Lower leg skin (tissue), 4 donors: ENCODE data around the gene ABTB2. TPM values are rescaled to one million over a fixed set of nuclear protein-coding genes. Genes with fewer than 3 reads are reported as not detected.

Experiments used
- DNase-seq, 2 donors: peaks; one replicate each; pipeline ENCODE4 v3.0.0-alpha.2; 2019; ENCODE audit warnings: low spot score in 2 of 2
- H3K4me3 ChIP-seq: fragments of 200-600 bp; sonication (generic); 2 replicates; pipeline ENCODE4 v1.5.1; 2017; ENCODE audit warnings: mild to moderate bottlenecking, low read depth; ENCODE audit not compliant: poor library complexity, severe bottlenecking
- POLR2A ChIP-seq, 2 donors: fragments of 450-650 bp; IDR thresholded peaks; one replicate each; pipeline ENCODE4 v1.6.1; 2016 to 2017; ENCODE audit warnings: antibody characterized with exemption in 2 of 2, mild to moderate bottlenecking in 1 of 2, moderate library complexity in 1 of 2
- WGBS, 2 donors: methylation state at CpG; one replicate each; pipeline ENCODE4 v1.1.5; 2018; 5-methylcytosine and 5-hydroxymethylcytosine counted together
- intact Hi-C: fragments of 100-400 bp; cut with DNase I; formaldehyde crosslinking; loops from one replicate; pipeline ENCODE4 v1.15.0; 2023; ENCODE audit warnings: low total_unique reads
- total RNA-seq, 4 donors: library from RNA; depleted of rRNA; stranded (reverse); fragments of >200 nt; gene quantifications; one replicate each; pipeline ENCODE4 v1.1.0, GENCODE V29; 2016
- TF ChIP-seq, protein P1 (sequence below), 3 donors: fragments of 450-650 bp; IDR thresholded peaks; one replicate each; pipeline ENCODE4 v1.5.1; 2016; ENCODE audit warnings: antibody characterized with exemption in 3 of 3, mild to moderate bottlenecking in 3 of 3, moderate library complexity in 2 of 3

ABTB2 gene
- total RNA-seq, 4 donors from 2014 or later, result 6.1 to 24.2 (median 11.1) TPM

DNA sequence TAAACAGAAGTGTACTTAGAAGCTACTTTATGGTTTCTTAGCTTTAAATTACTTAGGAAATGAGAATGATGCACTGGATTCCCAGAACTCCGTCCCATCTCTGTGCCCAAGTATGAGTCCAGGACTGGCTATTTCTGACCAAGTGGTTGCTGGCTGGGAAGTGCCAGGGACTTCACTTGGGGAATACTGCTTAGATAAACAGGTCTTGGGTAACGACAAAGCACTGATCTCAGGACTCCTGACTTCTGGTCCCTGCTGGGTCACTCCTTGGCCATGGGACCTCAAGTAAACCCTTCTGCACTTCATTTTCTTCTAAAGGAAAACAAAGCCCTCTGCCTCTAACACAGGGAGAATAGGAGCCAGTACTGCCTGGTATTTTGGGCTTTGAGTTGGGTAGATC, 27.9 kb downstream of the ABTB2 start:
- TF ChIP-seq, protein P1, sequence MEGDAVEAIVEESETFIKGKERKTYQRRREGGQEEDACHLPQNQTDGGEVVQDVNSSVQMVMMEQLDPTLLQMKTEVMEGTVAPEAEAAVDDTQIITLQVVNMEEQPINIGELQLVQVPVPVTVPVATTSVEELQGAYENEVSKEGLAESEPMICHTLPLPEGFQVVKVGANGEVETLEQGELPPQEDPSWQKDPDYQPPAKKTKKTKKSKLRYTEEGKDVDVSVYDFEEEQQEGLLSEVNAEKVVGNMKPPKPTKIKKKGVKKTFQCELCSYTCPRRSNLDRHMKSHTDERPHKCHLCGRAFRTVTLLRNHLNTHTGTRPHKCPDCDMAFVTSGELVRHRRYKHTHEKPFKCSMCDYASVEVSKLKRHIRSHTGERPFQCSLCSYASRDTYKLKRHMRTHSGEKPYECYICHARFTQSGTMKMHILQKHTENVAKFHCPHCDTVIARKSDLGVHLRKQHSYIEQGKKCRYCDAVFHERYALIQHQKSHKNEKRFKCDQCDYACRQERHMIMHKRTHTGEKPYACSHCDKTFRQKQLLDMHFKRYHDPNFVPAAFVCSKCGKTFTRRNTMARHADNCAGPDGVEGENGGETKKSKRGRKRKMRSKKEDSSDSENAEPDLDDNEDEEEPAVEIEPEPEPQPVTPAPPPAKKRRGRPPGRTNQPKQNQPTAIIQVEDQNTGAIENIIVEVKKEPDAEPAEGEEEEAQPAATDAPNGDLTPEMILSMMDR (IDR thresholded peaks at IDR 0.05), result no peak
- TF ChIP-seq POLR2A (IDR thresholded peaks at IDR 0.05), result no peak
- H3K4me3 ChIP-seq, result no peak overlapping the region
- DNase-seq, result no peak
- intact Hi-C loops, result no loop called here
- 91 to 93% methylated on average over 2 of the region's 2 CpGs for WGBS, 2 donors

- 77 to 79% methylated on average over 4 of the region's 4 CpGs for WGBS, 2 donors
- intact Hi-C loops, result no loop called here
- DNase-seq, result no peak
- H3K4me3 ChIP-seq, result no peak overlapping the region
- TF ChIP-seq, protein P1 (IDR thresholded peaks at IDR 0.05), result no peak
- TF ChIP-seq POLR2A (IDR thresholded peaks at IDR 0.05), result no peak
Observed at GRCh38 chr11:34328632-34328910, 29.2 kb downstream of the ABTB2 start.

GRCh38 chr11:34327804-34328631, 29.8 kb downstream of the ABTB2 start:
- H3K4me3 ChIP-seq, result no peak overlapping the region
- 68 to 73% methylated on average over 7 of the region's 7 CpGs for WGBS, 2 donors
- TF ChIP-seq POLR2A (IDR thresholded peaks at IDR 0.05), result no peak
- TF ChIP-seq, protein P1 (IDR thresholded peaks at IDR 0.05), result no peak
- intact Hi-C loops, result no loop called here
- DNase-seq, result no peak

- intact Hi-C loops, result no loop called here
- no peak for TF ChIP-seq POLR2A (IDR thresholded peaks at IDR 0.05)
- TF ChIP-seq, protein P1 (IDR thresholded peaks at IDR 0.05), result no peak
- H3K4me3 ChIP-seq, result no peak overlapping the region
- 38 to 43% methylated on average over 3 of the region's 3 CpGs for WGBS, 2 donors
- no peak for DNase-seq
Observed at GRCh38 chr11:34324466-34324865, 33.3 kb downstream of the ABTB2 start.

DNA sequence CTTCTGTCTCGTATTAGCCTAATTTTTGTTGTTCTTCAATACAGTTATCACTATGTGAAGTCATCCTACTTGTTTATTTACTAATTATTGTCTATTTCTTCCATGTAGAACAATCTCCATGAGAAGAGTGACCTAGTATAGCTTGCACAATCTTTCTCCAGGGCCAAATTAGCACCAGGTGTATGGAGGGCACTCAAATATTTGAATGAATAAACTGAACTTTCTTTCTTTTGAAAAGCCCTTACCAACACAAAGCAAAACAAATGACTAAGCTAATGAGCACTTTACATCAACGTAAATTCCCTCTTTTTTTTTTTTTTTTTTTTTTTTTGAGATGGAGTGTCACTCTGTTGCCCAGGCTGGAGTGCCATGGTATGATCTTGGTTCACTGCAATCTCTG, 34.2 kb downstream of the ABTB2 start:
- intact Hi-C loops, result no loop called here
- no peak for DNase-seq
- TF ChIP-seq, protein P1 (IDR thresholded peaks at IDR 0.05), result no peak
- TF ChIP-seq POLR2A (IDR thresholded peaks at IDR 0.05), result no peak
- WGBS, 2 donors, result 24 to 58% methylated on average over 2 of the region's 2 CpGs
- no peak overlapping the region for H3K4me3 ChIP-seq
